PC-9 (cell line): ENCODE measurements around the gene NCDN.
"Not testable (repeated sequence)": the region's sequence is repeated elsewhere in the genome, so short reads cannot be mapped to it uniquely, and the experiment has no call there.

Experiments used
- EZH2 ChIP-seq: fragments of 200-600 bp; sonication (generic); IDR thresholded peaks from 2 replicates; pipeline ENCODE4 v1.8.0; 2017; ENCODE audit warnings: antibody characterized with exemption, low read depth
- TF ChIP-seq, protein P1 (sequence below): fragments of 200-600 bp; sonication (generic); conservative IDR thresholded peaks from 2 replicates; pipeline ENCODE4 v1.6.1; 2017; ENCODE audit warnings: mixed run types, antibody characterized with exemption, mild to moderate bottlenecking, moderate library complexity

DNA sequence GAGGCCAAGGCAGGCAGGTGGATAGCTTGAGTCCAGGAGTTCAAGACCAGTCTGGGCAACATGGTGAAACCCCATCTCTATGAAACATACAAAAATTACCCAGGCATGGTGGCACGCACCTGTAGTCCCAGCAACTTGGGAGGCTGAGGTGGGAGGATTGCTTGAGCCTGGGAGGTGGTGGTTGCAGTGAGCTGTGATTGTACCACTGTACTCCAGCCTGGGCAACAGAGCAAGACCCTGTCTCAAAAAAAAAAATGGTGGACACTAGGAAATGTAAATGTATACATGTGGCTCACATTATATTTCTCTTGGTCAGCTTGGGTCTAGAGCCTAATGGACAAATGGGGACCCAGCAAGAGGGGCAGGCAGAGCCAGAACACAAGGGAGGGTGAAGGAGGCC, 28.2 kb downstream of the NCDN start:
- TF ChIP-seq, protein P1, sequence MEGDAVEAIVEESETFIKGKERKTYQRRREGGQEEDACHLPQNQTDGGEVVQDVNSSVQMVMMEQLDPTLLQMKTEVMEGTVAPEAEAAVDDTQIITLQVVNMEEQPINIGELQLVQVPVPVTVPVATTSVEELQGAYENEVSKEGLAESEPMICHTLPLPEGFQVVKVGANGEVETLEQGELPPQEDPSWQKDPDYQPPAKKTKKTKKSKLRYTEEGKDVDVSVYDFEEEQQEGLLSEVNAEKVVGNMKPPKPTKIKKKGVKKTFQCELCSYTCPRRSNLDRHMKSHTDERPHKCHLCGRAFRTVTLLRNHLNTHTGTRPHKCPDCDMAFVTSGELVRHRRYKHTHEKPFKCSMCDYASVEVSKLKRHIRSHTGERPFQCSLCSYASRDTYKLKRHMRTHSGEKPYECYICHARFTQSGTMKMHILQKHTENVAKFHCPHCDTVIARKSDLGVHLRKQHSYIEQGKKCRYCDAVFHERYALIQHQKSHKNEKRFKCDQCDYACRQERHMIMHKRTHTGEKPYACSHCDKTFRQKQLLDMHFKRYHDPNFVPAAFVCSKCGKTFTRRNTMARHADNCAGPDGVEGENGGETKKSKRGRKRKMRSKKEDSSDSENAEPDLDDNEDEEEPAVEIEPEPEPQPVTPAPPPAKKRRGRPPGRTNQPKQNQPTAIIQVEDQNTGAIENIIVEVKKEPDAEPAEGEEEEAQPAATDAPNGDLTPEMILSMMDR = not testable (repeated sequence)
- not testable (repeated sequence) for TF ChIP-seq EZH2
